ENCODE data around the gene MAP4K2.

GRCh38 chr11:64789331-64790204 lies 13.4 kb downstream of the MAP4K2 start:
- TF ChIP-seq EZH2 (IDR thresholded peaks at IDR 0.05; ENCODE audit: borderline replicate concordance, low read length) (no peak), CTCF (conservative IDR thresholded peaks at IDR 0.05 in 1 of 2, IDR thresholded peaks at IDR 0.05 in 1 of 2; ENCODE audit: extremely low read depth in 1 of 2, insufficient read depth in 1 of 2, low read depth in 1 of 2, low read length in 2 of 2) (no peak)
